IMR-90 (cell line): ENCODE results near the gene GP1BA. TPM values are rescaled to one million over a fixed set of nuclear protein-coding genes. Genes with fewer than 3 reads are reported as not detected.

Experiments used
- ATAC-seq: fragments of 200-7000 bp; cut with Tn5 transposase; 2 replicates; pipeline ENCODE4 v1.9.1; 2020; ENCODE audit warnings: low read depth, mild to moderate bottlenecking, moderate library complexity
- BruUV-seq: library from RNA; stranded (reverse); fragments of 400-500 nt; replicated peaks from 2 replicates; lab custom pipeline; 2021; lab: Mats Ljungman, UMichigan
- CTCF ChIA-PET: fragments of 300-600 bp; formaldehyde crosslinking; extraction: SDS; loops from one replicate; lab custom pipeline; 2021; ENCODE audit warnings: antibody characterized with exemption; lab: Yijun Ruan, JAX
- POLR2A ChIA-PET: fragments of 300-600 bp; sonication (Branson Sonifier 250); formaldehyde crosslinking; loops from one replicate; lab custom pipeline; 2022; ENCODE audit warnings: antibody characterized with exemption; ENCODE audit not compliant: unreplicated experiment; lab: Charles Lee
- DNase-seq: peaks from one replicate; pipeline ENCODE4 v3.0.0; 2013
- H2AFZ ChIP-seq: replicated peaks from 2 replicates; pipeline ENCODE3; 2013; ENCODE audit warnings: low read length, mild to moderate bottlenecking; ENCODE audit not compliant: poor library complexity
- H2AK5ac ChIP-seq: 2 replicates; pipeline ENCODE4 v1.6.1; 2013; ENCODE audit warnings: low read depth, low read length, inconsistent platforms
- H2AK9ac ChIP-seq: replicated peaks from 2 replicates; pipeline ENCODE3; 2013; ENCODE audit warnings: mild to moderate bottlenecking, low read depth, low read length, moderate library complexity; ENCODE audit not compliant: poor library complexity
- H2BK120ac ChIP-seq: 2 replicates; pipeline ENCODE4 v1.6.1; 2013; ENCODE audit warnings: low read depth, low read length, inconsistent platforms
- H2BK15ac ChIP-seq: 3 replicates; pipeline ENCODE4 v1.6.1; 2013; ENCODE audit warnings: low read depth, low read length, inconsistent platforms
- H2BK20ac ChIP-seq: 2 replicates; pipeline ENCODE4 v1.6.1; 2013; ENCODE audit warnings: low read depth, mild to moderate bottlenecking, inconsistent platforms, low read length, moderate library complexity
- H2BK5ac ChIP-seq: 2 replicates; pipeline ENCODE4 v1.6.1; 2013; ENCODE audit warnings: mild to moderate bottlenecking, low read depth, low read length, inconsistent platforms; ENCODE audit not compliant: poor library complexity, severe bottlenecking
- H3K14ac ChIP-seq: replicated peaks from 2 replicates; pipeline ENCODE4 v1.6.1; 2013; ENCODE audit warnings: low read depth, low read length, inconsistent platforms
- H3K18ac ChIP-seq: 2 replicates; pipeline ENCODE4 v1.6.1; 2013; ENCODE audit warnings: low read depth, low read length, control low read depth
- H3K23ac ChIP-seq: 2 replicates; pipeline ENCODE4 v1.6.1; 2013; ENCODE audit warnings: low read depth, low read length, inconsistent platforms
- H3K27ac ChIP-seq: 2 replicates; pipeline ENCODE4 v1.5.1; 2013; ENCODE audit warnings: mild to moderate bottlenecking, control low read depth, low read length; ENCODE audit not compliant: insufficient read depth
- H3K27me3 ChIP-seq: 2 replicates; pipeline ENCODE4 v1.6.1; 2013; ENCODE audit warnings: low read length; ENCODE audit not compliant: control insufficient read depth, insufficient read depth
- H3K36me3 ChIP-seq: 2 replicates; pipeline ENCODE4 v1.6.1; 2013; ENCODE audit warnings: low read length, mixed read lengths; ENCODE audit not compliant: control insufficient read depth, insufficient read depth
- H3K4ac ChIP-seq: 2 replicates; pipeline ENCODE4 v1.6.1; 2013; ENCODE audit warnings: low read depth, low read length, inconsistent platforms
- H3K4me1 ChIP-seq: 2 replicates; pipeline ENCODE4 v1.6.1; 2013; ENCODE audit warnings: low read length, mixed read lengths; ENCODE audit not compliant: control insufficient read depth, insufficient read depth
- H3K4me2 ChIP-seq: 2 replicates; pipeline ENCODE4 v1.6.1; 2013; ENCODE audit warnings: low read depth, mild to moderate bottlenecking, control low read depth, low read length, moderate library complexity
- H3K4me3 ChIP-seq: 2 replicates; pipeline ENCODE4 v1.5.1; 2013; ENCODE audit warnings: low read depth, mild to moderate bottlenecking, control low read depth, low read length, moderate library complexity; ENCODE audit not compliant: insufficient read depth
- H3K56ac ChIP-seq: 2 replicates; pipeline ENCODE4 v1.6.1; 2013; ENCODE audit warnings: low read length, inconsistent platforms; ENCODE audit not compliant: insufficient read depth; ENCODE audit errors: extremely low read depth
- H3K79me1 ChIP-seq, 2 experiments: 2 replicates each; pipeline ENCODE4 v1.6.1; 2013; ENCODE audit warnings: low read length in 2 of 2, inconsistent platforms in 1 of 2, low read depth in 1 of 2
- H3K9ac ChIP-seq: 2 replicates; pipeline ENCODE4 v1.6.1; 2013; ENCODE audit warnings: low read depth, low read length, control low read depth
- H3K9me1 ChIP-seq: 2 replicates; pipeline ENCODE4 v1.6.1; 2013; ENCODE audit warnings: low read length, inconsistent platforms; ENCODE audit not compliant: insufficient read depth
- H3K9me3 ChIP-seq: 2 replicates; pipeline ENCODE4 v1.6.1; 2013; ENCODE audit warnings: low read length; ENCODE audit not compliant: control insufficient read depth, insufficient read depth
- H4K20me1 ChIP-seq: 2 replicates; pipeline ENCODE4 v1.6.1; 2013; ENCODE audit warnings: low read length, inconsistent platforms; ENCODE audit not compliant: insufficient read depth
- H4K5ac ChIP-seq: 2 replicates; pipeline ENCODE4 v1.6.1; 2013; ENCODE audit warnings: mild to moderate bottlenecking, low read depth, low read length, control low read depth
- H4K8ac ChIP-seq, 2 experiments: 2 replicates each; pipeline ENCODE4 v1.6.1; 2013; ENCODE audit warnings: low read depth in 2 of 2, low read length in 2 of 2, control low read depth in 1 of 2, inconsistent platforms in 1 of 2
- H4K91ac ChIP-seq: 2 replicates; pipeline ENCODE4 v1.6.1; 2013; ENCODE audit warnings: low read depth, low read length, inconsistent platforms; ENCODE audit not compliant: insufficient read depth
- FOS ChIP-seq: fragments of 150-350 bp; IDR thresholded peaks from 2 replicates; pipeline ENCODE4 v1.6.1; 2016; ENCODE audit warnings: low read depth, low read length
- RAD21 ChIP-seq: IDR thresholded peaks from 2 replicates; pipeline ENCODE4 v1.6.1; 2012; ENCODE audit warnings: low read length, improper control_type of control experiment
- WGBS, 2 experiments: methylation state at CpG; one replicate each; pipeline versions ENCODE4 v1.1.5 to v1.1.7; 2013; ENCODE audit warnings: missing lambda C conversion rate in 2 of 2; ENCODE audit not compliant: insufficient read length in 1 of 2; ENCODE audit errors: extremely low coverage in 2 of 2; 5-methylcytosine and 5-hydroxymethylcytosine counted together
- dilution Hi-C: fragments of 300-500 bp; cut with HindIII; formaldehyde crosslinking; loops from one replicate; pipeline ENCODE4 v1.14.3; 2018; ENCODE audit warnings: low sequenced_read_pairs; ENCODE audit not compliant: unreplicated experiment
- in situ Hi-C: fragments of 300-500 bp; cut with MboI; formaldehyde crosslinking; loops from 3 replicates; pipeline ENCODE4 v1.14.3; 2019; ENCODE audit warnings: low sequenced_read_pairs, inconsistent platforms, mixed read lengths
- intact Hi-C: fragments of 100-400 bp; cut with micrococcal nuclease; formaldehyde crosslinking; loops from 2 replicates; pipeline ENCODE4 v1.10.0; 2022
- polyA plus RNA-seq, 3 experiments: library from polyadenylated mRNA; depleted of rRNA; stranded (reverse); fragments of >200 nt; gene quantifications; 2 replicates each; pipeline ENCODE4 v1.2.3, GENCODE V29; 2012; ENCODE audit warnings: low replicate concordance in 1 of 3
- total RNA-seq: library from RNA; depleted of rRNA; stranded (reverse); fragments of >200 nt; gene quantifications from 2 replicates; pipeline ENCODE4 v1.2.3, GENCODE V29; 2012

GP1BA gene
- total and polyA plus RNA-seq, 2 of the 4 experiments (the other 2 are of a cell fraction) = not detected

DNA sequence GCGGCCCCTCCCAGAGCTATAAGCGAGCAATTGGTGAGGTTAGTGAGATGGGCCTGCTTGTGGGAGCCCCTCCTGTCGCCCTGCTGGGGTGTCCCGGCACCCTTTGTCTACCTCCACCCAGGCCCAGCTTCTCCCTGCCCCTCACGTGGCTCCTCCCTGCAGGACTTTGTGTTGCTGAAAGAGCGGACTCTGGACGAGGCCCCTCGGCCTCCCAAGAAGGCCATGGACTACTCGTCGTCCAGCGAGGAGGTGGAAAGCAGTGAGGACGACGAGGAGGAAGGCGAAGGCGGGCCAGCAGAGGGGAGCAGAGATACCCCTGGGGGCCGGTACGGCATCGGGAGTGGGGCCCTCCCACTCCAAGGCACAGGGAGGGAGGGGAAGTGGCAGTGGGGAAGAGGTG is 38.8 kb upstream of the GP1BA start:
- Histone ChIP-seq H3K4me3 (no peak overlapping the region), H3K14ac (no peak overlapping the region), H3K9me1 (no peaks in the 10 kb centered on the region), H3K56ac (no peak overlapping the region), H4K20me1 (peaks cover 8% of the 10 kb centered on the region; the same call in 1 of the 2 replicates), H3K4me1 (no peaks in the 10 kb centered on the region), H3K79me1 (no peaks in the 10 kb centered on the region), H2BK5ac (no peak overlapping the region), H3K36me3 (peaks cover 61% of the 10 kb centered on the region), H2BK15ac (no peak overlapping the region), H3K9me3 (no peaks in the 10 kb centered on the region), H3K18ac (no peak overlapping the region), H2AFZ (no peak overlapping the region), H4K8ac (no peak overlapping the region), H2BK20ac (no peak overlapping the region), H3K4me2 (no peak overlapping the region), H4K91ac (no peak overlapping the region), H3K23ac (no peak overlapping the region), H4K5ac (no peak overlapping the region), H2BK120ac (no peak overlapping the region), H3K4ac (no peak overlapping the region), H2AK5ac (no peak overlapping the region), H2AK9ac (no peak overlapping the region), H3K27ac (no peak overlapping the region), H3K27me3 (no peaks in the 10 kb centered on the region), H3K9ac (no peak overlapping the region)
- no CpG with 5 or more reads among the region's 18 CpGs for WGBS, 2 experiments
- no peak for TF ChIP-seq FOS
- no peak for TF ChIP-seq RAD21
- in situ Hi-C loops = no loop called here
- ChIA-PET CTCF (no interaction called here), POLR2A (no interaction called here)
- BruUV-seq = no TSS peak
- dilution Hi-C loops = no loop called here
- DNase-seq (no peak), ATAC-seq (no peak)
- intact Hi-C loops = no loop called here
